Fibroblast of skin of abdomen (primary cell): Measurements from ENCODE around the gene MTMR12.

ENCODE experiments used
- DNase-seq: peaks from one replicate; pipeline ENCODE4 v3.0.0-alpha.2; 2013

The MTMR12 gene

DNA sequence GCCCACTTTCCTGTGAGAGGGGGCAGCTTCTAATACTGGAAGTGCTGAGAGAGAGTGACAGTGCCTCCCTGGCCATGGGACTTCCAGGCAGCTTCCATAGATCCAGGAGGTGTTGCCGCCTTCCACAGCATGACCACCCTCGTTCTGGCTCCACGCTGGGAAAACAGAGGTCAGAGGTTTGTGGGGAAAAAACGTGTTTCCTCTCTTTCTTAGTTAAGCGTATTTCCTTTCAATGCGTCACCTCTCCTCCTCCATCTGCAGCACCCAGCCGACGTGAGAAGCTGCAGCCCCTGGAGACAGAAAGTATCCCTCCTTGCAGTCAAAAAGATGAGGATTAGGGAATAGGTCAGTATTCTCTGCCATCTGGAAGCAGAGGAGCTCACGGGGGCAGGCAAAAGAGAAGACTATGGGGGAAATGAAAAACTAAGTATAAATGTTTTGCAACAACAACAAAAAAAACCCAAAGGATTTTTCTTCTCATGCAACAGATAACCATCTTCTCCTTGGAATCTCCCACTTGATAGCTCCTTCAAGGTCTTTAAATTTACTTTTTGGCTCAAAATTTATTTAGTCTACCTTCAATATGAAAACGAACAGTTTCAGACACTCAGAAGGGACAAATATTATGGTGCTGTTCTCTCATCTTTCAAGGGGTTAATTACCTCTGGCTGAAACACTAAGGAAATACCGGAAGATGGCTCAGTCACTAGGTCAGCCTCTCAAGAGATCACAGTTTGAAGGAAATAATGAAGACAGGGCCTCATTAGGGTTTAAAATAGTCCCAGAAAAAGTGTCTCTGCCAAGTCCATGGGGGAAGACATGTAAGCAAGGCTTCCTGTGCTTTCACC lies 38.0 kb downstream of the MTMR12 start:
- DNase-seq = peak; percentile 40

DNA sequence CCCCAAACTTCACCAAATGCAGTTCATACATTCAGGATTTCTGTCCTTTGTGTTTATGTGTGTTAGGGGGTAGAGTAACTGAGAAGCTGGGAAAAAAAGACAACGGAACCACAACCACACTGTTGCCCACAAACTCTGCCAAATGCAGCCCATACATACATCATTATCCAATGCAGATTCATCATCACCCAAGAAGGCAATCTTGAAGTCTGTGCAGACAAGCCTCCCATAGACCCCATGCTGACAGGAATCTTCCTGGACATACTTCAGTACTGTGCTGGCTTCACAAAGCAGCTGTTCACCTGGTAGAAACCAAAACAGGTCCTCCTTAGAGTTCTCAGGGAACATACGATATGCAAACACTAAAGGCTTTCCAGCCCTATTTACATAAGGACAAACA lies 38.9 kb downstream of the MTMR12 start:
- peak; percentile 44 for DNase-seq

DNA sequence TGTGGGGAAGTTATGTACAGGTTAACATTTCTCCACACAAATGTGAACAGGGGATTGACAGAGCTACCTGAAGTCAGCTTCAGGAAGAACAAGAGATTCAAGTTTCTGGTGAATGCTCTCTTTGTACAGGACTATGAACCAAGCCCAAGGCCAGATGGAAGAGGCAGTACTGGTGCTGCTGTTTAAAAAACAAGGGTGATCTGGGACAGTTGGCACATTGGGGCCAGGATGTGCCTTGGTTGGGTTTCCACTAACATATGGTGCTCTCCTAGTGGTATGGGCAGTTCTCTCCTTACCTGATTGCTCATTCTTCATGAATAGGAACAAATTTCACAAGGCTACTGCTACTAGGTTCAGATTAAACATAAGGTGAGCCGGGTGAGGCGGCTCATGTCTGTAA lies 40.0 kb downstream of the MTMR12 start:
- no peak for DNase-seq

DNA sequence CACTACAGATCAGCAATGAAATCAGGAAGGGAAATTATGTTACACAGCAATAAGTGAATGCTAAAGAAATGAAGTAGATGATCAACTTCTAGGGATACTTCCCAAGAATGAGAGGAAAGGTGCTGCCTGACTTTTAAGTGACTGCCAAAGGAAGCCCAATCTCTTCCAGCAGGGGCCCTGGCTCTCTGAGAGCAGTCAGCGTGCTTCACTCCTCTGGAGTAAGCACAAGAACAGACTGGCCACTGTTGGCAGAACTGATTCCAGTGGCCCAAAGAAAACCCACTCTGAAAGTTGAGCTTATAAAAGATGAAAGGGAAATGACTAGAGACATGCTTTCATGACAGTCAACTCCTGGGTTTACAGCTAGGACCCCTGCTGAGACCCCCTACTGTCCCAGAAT lies 41.8 kb downstream of the MTMR12 start:
- no peak for DNase-seq

DNA sequence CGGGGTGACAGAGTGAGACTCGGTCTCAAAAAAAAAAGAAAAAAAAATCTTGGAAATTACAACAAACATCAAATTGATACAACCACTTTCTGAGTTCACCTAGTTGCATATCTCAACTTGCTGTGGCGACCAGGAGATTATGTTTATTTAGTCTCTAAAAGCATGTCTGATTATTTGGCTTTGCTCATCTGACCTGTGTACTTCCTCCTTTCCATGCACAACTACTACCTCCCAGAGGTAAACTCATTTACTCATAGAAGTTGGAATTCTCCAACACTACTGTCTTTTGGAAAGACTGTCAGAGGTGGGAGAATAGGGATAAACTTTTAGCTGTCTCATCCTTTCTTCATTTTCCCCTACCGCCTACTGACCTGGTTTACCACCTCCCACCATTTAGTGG lies 42.6 kb downstream of the MTMR12 start:
- DNase-seq = no peak

DNA sequence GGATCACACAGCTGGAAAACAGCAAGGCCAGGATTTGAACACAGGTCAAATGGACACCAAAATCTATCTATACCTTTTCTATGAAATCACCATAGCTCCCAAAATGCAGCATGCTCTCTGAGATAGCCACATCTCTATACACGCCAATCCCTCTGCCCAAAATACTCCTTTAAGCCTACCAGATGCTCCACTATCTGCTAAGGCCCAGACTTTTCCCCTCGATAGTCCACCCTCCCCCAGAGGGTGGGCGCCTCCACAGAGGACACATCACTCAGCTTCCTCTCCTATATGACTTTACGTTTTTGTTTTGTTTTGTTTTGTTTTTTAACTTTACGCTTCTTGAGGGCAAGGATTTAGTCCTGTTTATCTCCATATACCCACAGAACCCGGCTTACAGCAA lies 46.8 kb downstream of the MTMR12 start:
- no peak for DNase-seq

DNA sequence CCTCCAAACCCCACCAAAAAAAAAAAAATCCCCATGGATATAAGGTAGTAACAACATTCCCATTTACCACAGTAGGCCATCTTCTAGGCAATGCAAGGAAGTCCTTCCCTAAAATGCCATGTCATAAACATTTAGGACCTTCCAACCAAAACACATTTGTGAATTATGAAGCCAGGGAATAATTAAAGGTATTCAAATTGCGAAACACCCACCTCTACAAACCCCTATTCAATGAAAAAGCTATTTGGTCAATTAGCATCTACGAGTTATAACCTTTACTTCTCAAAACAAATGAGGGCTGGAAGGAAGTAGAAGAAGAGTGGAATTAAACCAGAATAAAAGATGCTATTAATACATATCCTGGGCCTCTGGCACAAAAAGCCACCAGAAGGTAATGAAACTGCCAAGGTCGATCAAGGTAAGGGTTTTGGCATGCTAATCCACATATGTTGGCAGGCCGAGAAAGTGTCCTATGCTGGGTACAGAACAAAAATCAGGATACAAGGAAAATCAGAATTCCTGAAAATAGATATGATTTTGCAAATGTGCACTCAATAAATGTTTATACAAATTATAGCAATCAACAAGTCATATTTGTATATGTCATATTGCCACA lies 47.7 kb downstream of the MTMR12 start:
- no peak for DNase-seq

DNA sequence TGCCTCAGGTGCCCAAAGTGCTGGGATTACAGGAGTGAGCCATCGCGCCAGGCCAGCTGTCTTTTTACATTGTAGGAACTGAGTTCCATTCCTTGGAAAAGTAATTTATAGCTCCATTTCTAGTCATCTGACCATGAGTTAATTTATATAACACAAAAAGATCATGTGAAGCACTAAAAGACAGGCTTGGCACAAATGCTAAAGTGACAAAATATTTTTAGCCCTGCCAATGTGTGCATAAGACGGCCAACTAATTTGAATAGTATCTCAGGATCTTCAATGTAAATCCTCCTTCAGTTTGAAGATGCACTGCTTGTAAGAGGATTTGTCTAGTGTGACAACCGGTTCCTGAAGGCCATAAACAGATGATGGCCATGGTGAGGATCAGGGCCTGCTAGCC lies 49.1 kb downstream of the MTMR12 start:
- no peak for DNase-seq

DNA sequence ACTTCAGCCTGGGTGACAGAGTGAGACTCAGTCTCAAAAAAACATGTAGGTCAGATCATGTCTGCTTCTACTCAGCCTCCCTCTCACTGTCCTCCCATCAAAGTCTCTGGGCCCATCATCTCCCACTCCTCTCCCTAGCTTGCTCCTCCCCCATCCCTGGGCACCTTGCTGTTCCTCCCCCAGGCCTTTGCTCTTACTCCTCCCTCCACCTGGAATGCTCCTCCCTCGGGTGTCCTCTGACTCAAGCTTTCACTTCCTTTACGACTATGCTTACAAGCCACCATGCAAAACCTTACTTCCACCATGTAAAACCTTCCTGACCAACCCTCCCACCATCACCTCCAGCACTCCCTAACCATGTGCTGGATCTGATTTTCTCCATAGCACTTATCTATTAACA lies 51.5 kb downstream of the MTMR12 start:
- DNase-seq = no peak

DNA sequence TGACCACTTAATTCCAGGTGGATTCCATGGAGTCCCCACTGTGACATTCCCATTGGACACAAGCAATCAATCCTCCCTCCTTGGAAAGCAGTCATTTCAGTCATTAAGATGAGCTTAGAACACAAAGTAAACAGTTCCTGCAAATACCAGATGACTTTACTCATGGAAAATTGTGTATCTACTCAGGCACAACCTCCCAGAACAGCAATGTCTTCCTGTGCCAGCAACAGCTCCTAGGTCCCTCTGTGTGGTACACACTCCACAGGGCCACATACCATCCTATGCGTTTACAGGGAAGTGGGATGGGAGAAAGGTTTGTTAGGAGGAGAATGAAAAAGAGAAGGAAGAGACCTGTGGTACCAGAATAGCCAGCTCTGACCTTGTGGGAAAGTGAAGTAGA lies 53.7 kb downstream of the MTMR12 start:
- no peak for DNase-seq

DNA sequence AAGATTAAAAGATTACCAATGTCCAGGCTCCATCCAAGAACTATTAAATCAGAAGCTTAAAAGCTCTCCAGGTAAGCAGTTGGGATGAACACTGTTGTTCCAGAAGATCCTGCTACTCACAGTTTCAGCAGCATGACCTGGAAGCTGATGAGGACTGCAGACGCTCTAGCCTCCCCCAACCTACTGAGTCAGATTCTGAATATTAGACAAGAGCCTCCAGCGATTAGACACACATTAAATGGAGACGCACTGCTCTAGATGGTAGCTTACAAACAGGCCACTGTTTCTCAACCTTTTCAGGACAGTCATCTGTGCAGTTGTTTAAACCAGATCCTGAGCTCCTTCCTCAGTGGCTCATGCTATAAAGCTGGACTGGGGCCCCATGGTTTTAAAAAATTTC lies 54.3 kb downstream of the MTMR12 start:
- no peak for DNase-seq

DNA sequence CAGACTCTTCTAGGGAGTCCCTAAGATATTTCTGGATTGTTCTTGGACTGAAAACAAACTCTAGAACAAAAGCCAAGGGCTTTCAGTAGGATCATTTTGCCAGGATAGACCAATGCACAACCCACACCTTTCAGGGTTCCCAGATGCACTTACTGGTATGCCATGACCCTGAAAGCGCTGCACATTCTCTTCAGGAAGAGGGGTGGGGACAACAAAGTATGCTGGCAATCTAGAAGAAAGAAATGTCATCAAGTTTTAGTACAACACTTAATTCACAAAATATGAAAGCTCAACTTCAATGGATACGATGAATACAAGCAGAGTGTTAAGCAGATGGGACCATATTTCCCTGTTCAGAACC lies 57.2 kb downstream of the MTMR12 start:
- DNase-seq = no peak

DNA sequence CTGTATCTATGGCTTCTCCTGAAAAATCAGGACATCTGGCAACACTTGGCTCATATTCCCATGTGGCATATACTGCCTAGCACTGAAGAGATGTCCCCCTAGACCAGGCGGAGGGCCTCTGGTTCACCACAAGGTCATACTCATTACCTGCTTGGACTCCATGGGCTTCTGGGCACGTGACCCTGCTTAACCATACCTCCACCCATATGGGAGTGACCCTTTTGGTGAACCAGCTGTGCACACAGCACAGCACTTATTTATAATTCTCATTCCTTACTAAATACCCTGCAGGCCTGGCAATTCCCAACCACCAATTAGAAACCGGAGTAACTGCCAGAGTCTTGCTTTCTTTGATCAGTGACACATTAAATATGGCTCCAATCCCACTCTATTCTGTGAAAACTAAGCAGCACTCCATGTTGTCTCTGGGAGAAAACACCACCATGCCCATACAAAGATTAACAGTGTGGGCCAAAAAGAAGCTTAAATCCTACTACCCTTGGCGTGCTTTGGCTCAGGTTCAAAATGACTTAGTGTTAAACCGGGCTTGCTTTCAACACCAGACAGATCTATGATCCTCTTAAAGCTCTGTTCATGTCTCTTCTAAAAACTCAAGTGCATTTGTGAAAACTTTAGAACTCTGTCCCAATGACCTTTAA lies 57.7 kb downstream of the MTMR12 start:
- DNase-seq = peak; percentile 67

DNA sequence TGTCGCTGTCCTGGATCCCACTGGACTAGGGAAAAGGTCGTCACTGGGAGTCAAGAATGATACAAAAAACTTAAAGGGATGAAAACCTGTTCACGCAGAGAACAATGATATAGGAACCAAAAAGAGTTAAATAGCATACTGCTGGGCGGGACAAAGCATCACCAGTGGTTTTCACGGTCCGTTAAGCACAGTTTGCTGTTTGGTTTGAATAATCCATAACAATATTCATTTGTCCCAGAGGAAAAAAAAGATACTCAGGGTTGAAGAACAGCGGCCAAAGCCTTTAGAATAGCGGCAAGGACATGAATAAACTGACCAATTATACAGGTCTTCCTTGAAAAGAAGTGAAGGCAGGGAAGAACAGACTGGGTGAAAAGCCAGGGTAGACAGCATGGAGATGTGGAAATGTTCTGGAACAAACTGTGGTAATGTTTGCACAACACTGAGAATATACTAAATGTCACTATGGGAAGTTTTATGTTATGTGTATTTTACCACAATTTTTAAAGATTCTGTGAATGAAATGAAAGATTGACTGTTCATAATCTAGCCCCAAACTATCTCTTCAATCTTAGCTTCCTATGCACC lies 60.8 kb downstream of the MTMR12 start:
- no peak for DNase-seq

DNA sequence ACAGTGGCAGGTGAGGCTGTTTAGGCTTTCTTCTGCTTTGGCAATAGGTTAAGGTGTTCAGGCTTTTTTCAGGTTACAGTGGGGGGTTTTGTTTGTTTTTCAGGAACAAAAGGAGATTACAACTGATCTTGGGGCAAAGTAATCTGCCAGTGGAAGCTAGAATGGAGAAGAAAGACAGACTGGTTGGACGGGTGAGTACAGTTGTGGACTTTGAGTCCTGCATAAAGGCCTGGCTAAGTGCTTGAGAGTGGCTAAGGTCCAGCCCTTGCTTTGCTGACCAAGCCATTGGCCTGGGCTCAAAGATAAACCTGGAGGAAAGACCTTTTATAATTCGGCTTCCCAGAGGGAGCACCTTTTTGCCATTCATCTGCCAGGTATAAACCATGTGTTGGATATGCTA lies 63.1 kb downstream of the MTMR12 start:
- no peak for DNase-seq

DNA sequence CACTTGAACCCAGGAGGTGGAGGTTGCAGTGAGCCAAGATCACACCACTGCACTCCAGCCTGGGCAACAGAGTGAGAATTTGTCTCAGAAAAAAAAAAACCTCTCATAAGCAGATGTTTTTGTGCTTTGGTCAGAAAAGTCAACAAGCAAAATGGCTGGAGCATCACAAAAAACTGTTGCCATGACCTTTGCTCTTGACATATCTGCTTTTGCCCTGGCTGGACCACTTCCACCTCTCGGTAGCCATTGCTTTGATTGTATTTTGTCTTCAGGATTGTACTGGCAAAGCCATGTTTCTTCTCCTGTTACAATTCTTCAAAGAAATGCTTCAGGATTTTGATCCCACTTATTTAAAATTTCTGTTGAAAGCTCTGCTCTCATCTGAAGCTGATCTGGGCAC lies 67.0 kb downstream of the MTMR12 start:
- no peak for DNase-seq

DNA sequence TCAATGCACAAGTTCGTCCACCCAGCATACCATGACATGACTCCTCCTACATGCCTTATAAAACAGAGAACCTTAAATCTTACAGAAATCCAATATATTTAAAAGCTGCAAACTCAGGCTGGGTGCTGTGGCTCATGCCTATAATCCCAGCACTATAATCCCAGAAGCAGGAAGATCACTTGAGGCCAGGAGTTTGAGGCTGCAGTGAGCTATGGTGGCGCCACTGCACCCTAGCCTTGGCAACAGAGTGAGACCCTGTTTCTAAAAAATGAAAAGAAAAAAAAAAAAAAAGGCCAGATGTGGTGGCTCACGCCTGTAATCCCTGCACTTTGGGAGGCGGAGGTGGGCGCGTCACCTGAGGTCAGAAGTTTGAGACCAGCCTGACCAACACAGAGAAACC lies 68.7 kb downstream of the MTMR12 start:
- DNase-seq = no peak

DNA sequence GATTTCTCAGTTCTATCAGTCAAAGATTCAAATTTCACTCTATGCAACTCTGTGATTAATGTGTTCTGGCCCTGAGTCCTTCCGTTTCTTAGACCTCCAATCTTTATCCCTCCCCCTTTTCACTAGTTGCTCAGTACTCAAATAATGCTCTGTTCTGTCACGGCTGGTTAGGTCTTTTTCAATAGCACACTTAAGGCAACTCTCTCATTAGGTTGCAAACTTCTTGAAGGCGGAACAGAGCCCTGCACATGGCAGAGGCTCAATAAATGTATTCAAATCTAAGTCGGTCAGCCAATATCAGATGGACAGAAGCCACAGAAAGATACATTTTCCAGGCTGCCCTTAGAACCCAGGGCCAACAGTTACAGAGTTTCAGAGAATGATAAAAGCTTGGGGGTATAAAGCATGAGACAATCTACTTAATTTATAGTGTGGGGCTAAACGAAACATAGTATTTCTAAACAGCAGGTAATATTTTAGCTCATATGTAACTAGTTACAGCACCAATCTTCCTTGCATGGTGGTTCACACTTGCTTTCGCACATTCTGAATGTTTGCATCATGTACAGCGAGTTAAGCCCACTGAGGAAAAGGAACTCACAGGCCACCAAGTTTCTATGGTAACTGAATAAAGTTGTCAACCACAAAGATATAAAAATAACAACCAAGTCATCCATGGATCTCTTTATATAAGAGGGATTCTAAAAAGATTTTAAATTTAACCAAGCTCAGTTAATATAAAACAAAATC lies 71.5 kb downstream of the MTMR12 start:
- DNase-seq = no peak

DNA sequence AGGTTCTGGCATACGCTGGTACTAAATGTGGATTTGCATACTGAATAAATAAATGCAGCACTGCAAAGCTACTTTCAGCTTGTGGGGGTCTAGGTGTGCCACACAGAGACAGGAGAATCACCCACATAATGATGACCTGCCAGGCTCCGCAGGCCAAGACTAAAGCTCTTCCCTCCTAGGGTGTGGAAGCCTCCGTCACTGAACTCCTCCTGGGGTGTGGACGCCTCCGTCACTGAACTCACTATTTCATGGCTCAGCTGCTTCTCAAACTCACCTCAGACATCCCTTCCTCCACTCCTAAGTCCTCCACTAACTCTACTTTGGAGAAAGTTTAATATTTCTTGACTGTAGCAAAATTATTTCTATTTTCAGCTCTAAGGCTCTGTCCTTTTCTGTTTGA lies 73.4 kb downstream of the MTMR12 start:
- DNase-seq = no peak

DNA sequence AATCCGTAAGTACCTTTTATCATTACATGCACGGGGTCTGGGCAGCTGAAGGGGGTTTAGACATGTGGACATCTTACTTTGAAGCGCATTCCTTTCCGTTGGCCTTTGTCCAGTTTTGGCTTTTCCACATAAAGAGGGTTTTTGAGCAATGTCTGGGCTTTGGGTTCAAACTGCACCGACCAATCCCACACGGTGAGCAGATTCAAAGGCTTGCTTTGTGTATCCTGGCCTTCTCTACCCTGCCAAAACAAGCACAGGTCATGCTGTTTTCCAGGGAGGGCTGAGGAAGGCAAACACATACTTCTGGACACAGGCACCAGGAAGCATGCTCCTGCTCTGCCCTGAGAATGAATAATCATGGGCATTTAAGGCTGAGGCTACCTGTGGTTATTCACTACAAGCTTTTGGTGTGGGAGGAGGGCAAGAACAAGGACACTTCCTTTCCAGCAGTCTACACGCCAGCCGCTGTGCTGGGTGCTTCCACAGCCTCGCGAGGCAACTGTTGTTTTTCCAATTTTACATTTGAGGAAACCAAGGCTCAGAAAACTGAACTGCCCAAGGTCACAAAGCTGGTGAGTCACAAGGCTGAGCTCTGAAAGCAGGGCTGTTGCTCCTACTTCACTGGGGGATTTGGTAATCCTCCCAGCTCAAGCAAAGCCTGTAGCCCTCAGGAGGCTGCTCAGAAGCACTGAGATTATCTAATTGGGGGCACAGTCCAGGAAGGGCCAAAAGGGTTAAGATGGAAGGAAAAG lies 78.9 kb downstream of the MTMR12 start:
- DNase-seq = peak; percentile 28

DNA sequence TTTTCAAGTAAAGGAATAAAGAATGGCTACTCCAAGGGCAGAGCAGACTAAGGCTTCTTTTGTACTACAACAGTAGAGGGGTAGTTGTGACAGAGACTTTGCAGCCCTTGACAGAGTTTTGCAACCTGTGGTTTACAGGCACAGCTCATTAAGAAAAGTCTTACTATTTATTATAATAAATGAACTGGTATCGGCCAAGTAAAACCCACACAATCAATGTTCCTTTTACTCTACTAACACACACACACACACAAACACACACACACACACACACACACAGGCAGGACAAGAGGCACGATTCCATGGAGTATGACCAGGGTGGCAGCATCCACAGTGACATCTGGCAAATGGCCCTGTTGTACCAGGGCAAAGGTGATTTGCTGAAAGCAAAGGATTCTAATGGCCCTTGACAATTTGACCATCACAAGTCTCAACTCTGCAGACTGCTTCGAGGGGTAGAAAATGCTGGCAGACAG lies 79.5 kb downstream of the MTMR12 start:
- DNase-seq = no peak
